GM12878 (cell line): ENCODE data around the gene ACAT2. TPM values are rescaled to one million over a fixed set of nuclear protein-coding genes. Genes with fewer than 3 reads are reported as not detected.

ENCODE experiments used
- ATAC-seq: fragments of 200-7000 bp; cut with Tn5 transposase; 3 replicates; pipeline ENCODE4 v1.9.1; 2020; ENCODE audit warnings: mild to moderate bottlenecking, moderate library complexity
- BruUV-seq: library from RNA; stranded (reverse); fragments of 400-500 nt; replicated peaks from 2 replicates; lab custom pipeline; 2021; lab: Mats Ljungman, UMichigan
- CTCF ChIA-PET: fragments of 300-600 bp; sonication (Branson Sonifier 250); formaldehyde crosslinking; extraction: SDS; loops from one replicate; lab custom pipeline; 2021; ENCODE audit warnings: inconsistent platforms; lab: Yijun Ruan, JAX
- POLR2A ChIA-PET: fragments of 350-600 bp; formaldehyde crosslinking; extraction: SDS; loops from one replicate; lab custom pipeline; 2021; ENCODE audit warnings: inconsistent platforms; lab: Charles Lee
- RAD21 ChIA-PET: fragments of 300-600 bp; sonication (Branson Sonifier 250); formaldehyde crosslinking; loops from one replicate; lab custom pipeline; 2023; ENCODE audit warnings: antibody characterized with exemption; ENCODE audit not compliant: unreplicated experiment; lab: Charles Lee
- SMC1A ChIA-PET: fragments of 300-600 bp; sonication (Branson Sonifier 250); formaldehyde crosslinking; loops from one replicate; lab custom pipeline; 2023; ENCODE audit not compliant: unreplicated experiment, uncharacterized antibody; lab: Charles Lee
- DNase-seq: peaks from one replicate; pipeline ENCODE4 v3.0.0-alpha.2; 2011; ENCODE audit warnings: low read depth, low spot score
- FAIRE-seq: peaks from 3 replicates; lab custom pipeline; 2011; peaks lifted over from hg19 to GRCh38; lab: Jason Lieb, UNC
- H2AFZ ChIP-seq: 2 replicates; pipeline ENCODE4 v1.6.0; 2011; ENCODE audit warnings: low read depth, low read length, control low read depth; ENCODE audit not compliant: control insufficient read depth
- H3K27ac ChIP-seq: 2 replicates; pipeline ENCODE4 v1.5.1; 2011; ENCODE audit warnings: control low read depth; ENCODE audit not compliant: control insufficient read depth, insufficient read depth
- H3K27me3 ChIP-seq, 2 experiments: replicated peaks in 1 of 2; 2 replicates each; pipeline versions ENCODE4 v1.6.0 to v1.6.1; 2011; ENCODE audit warnings: low read length in 1 of 2; ENCODE audit not compliant: control insufficient read depth in 2 of 2, insufficient read depth in 2 of 2
- H3K36me3 ChIP-seq, 2 experiments: 2 replicates each; pipeline ENCODE4 v1.5.1; 2011; ENCODE audit warnings: low read length in 1 of 2; ENCODE audit not compliant: control insufficient read depth in 2 of 2, insufficient read depth in 2 of 2
- H3K4me1 ChIP-seq: 2 replicates; pipeline ENCODE4 v1.6.1; 2011; ENCODE audit warnings: mild to moderate bottlenecking, low read length, moderate library complexity, mixed read lengths; ENCODE audit not compliant: control insufficient read depth, insufficient read depth
- H3K4me2 ChIP-seq: 2 replicates; pipeline ENCODE4 v1.6.0; 2011; ENCODE audit warnings: control low read depth; ENCODE audit not compliant: control insufficient read depth, insufficient read depth
- H3K4me3 ChIP-seq: fragments of 200-600 bp; sonication (generic); 2 replicates; pipeline ENCODE4 v1.5.1; 2016
- H3K79me2 ChIP-seq: 2 replicates; pipeline ENCODE4 v1.6.0; 2011; ENCODE audit warnings: low read length; ENCODE audit not compliant: control insufficient read depth, insufficient read depth
- H3K9ac ChIP-seq: 2 replicates; pipeline ENCODE4 v1.8.0; 2011; ENCODE audit warnings: low read length, control low read depth, mixed read lengths; ENCODE audit not compliant: control insufficient read depth, insufficient read depth
- H3K9me3 ChIP-seq: replicated peaks from 3 replicates; pipeline ENCODE4 v1.5.1; 2011; ENCODE audit warnings: mild to moderate bottlenecking, low read length; ENCODE audit not compliant: control insufficient read depth, insufficient read depth
- H4K20me1 ChIP-seq: 2 replicates; pipeline ENCODE4 v1.6.0; 2011; ENCODE audit not compliant: control insufficient read depth, insufficient read depth
- BHLHE40 ChIP-seq, 2 experiments: fragments of 450-650 bp in 1 of 2; IDR thresholded peaks; 2 replicates each; pipeline ENCODE4 v1.6.1; 2011 to 2017; ENCODE audit warnings: low read depth in 2 of 2, borderline replicate concordance in 1 of 2, improper control_type of control experiment in 1 of 2, low read length in 1 of 2, mild to moderate bottlenecking in 1 of 2
- IKZF1 ChIP-seq: fragments of 450-650 bp; conservative IDR thresholded peaks from 2 replicates; pipeline ENCODE4 v1.6.1; 2017; ENCODE audit warnings: antibody characterized with exemption, mild to moderate bottlenecking
- MTA2 ChIP-seq: fragments of 450-650 bp; IDR thresholded peaks from 2 replicates; pipeline ENCODE4 v1.6.1; 2016; ENCODE audit warnings: low read depth, mild to moderate bottlenecking, moderate library complexity
- PAX5 ChIP-seq: IDR thresholded peaks from 2 replicates; pipeline ENCODE4 v1.6.1; 2011; ENCODE audit warnings: low read depth, low read length, borderline replicate concordance
- ZNF384 ChIP-seq: IDR thresholded peaks from 2 replicates; pipeline ENCODE4 v1.6.1; 2012; ENCODE audit warnings: low read depth, mild to moderate bottlenecking, low read length, improper control_type of control experiment, borderline replicate concordance
- WGBS: methylation state at CpG from one replicate; pipeline ENCODE4 v1.1.6; 2016; ENCODE audit warnings: low lambda C conversion rate; ENCODE audit not compliant: insufficient replicate concordance, insufficient coverage; ENCODE audit errors: missing lambda C conversion rate; 5-methylcytosine and 5-hydroxymethylcytosine counted together
- in situ Hi-C: fragments of 300-500 bp; cut with MboI; formaldehyde crosslinking; loops from 9 replicates; pipeline ENCODE4 v1.14.3; 2018; ENCODE audit warnings: mixed read lengths
- intact Hi-C: fragments of 100-400 bp; cut with micrococcal nuclease; formaldehyde crosslinking; loops from one replicate; pipeline ENCODE4 v1.14.2; 2022; ENCODE audit not compliant: unreplicated experiment
- polyA plus RNA-seq, 11 experiments: library from polyadenylated mRNA; depleted of rRNA in 4 of 11; unstranded in 6 of 11; stranded (reverse) in 5 of 11; fragments of >200 nt; fragmentation: Nextera tagmentation in 4 of 11; fragmentation: Illumina TruSeq in 1 of 11; extraction: Ambion mirVana in 4 of 11; extraction: Trizol in 1 of 11; gene quantifications; 1 replicate in 1 of 11; 2 replicates in 10 of 11; pipeline versions ENCODE4 v1.2.1 to v1.2.3, GENCODE V29; 2011 to 2016; ENCODE audit warnings: inconsistent platforms in 2 of 11, missing spikeins in 2 of 11, low read depth in 1 of 11
- total RNA-seq, 4 experiments: library from RNA; depleted of rRNA in 3 of 4; stranded (reverse); fragments of >200 nt in 3 of 4; fragmentation: Illumina TruSeq in 1 of 4; extraction: Trizol in 1 of 4; gene quantifications; 2 replicates each; pipeline versions ENCODE4 v1.2.1 to v1.2.3, GENCODE V29; 2013 to 2021
- TF ChIP-seq, protein P1 (sequence below): fragments of 150-350 bp; IDR thresholded peaks from 2 replicates; pipeline ENCODE4 v1.6.1; 2016; ENCODE audit warnings: low read depth, low read length
- TF ChIP-seq, protein P2 (sequence below): IDR thresholded peaks from 2 replicates; pipeline ENCODE4 v1.6.1; 2012; ENCODE audit warnings: mild to moderate bottlenecking, low read depth, low read length
- TF ChIP-seq, protein P3 (sequence below): IDR thresholded peaks from 2 replicates; pipeline ENCODE4 v1.6.1; 2011; ENCODE audit warnings: low read depth, mild to moderate bottlenecking, low read length, moderate library complexity, borderline replicate concordance; ENCODE audit errors: extremely low read depth

Gene ACAT2
- total and polyA plus RNA-seq, 10 of the 15 experiments (the other 5 are each of a cell fraction or from before 2014, with no cell fraction given) = 87.9 to 257 (median 132) TPM

DNA sequence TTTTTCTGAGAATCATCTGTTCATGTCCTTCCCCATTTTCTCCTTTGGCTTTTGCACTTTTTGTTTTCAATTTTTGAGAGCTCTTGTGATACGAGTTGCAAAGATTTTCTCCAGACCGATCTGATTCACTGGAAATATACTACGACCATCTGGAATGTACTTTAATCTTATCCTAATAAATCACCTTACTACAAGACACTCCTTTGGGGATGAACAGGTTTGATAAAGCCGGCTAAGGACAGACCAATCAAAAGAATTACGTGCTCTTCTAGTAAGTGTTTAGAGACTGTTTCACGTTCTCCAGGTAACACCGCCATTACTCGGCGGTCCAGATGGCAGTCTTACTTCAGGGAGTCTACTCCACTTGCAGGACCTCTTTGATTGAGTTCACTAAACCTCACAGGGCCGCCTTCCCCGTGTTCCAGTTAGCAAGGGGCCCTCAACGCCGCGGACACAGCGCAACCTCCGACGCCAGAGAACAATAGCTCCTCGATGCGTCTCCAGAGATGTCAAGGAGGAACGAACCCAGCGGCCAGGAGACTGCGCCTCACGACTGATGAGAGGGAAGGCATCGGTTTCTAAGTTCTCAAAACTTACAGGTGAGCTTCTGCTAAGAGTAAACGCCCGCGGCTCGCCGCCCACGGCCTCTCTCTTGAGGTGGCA is 35.5 kb upstream of the ACAT2 start (continued):
- TF ChIP-seq, protein P1, sequence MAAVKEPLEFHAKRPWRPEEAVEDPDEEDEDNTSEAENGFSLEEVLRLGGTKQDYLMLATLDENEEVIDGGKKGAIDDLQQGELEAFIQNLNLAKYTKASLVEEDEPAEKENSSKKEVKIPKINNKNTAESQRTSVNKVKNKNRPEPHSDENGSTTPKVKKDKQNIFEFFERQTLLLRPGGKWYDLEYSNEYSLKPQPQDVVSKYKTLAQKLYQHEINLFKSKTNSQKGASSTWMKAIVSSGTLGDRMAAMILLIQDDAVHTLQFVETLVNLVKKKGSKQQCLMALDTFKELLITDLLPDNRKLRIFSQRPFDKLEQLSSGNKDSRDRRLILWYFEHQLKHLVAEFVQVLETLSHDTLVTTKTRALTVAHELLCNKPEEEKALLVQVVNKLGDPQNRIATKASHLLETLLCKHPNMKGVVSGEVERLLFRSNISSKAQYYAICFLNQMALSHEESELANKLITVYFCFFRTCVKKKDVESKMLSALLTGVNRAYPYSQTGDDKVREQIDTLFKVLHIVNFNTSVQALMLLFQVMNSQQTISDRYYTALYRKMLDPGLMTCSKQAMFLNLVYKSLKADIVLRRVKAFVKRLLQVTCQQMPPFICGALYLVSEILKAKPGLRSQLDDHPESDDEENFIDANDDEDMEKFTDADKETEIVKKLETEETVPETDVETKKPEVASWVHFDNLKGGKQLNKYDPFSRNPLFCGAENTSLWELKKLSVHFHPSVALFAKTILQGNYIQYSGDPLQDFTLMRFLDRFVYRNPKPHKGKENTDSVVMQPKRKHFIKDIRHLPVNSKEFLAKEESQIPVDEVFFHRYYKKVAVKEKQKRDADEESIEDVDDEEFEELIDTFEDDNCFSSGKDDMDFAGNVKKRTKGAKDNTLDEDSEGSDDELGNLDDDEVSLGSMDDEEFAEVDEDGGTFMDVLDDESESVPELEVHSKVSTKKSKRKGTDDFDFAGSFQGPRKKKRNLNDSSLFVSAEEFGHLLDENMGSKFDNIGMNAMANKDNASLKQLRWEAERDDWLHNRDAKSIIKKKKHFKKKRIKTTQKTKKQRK = no peak
- no peak for TF ChIP-seq MTA2
- TF ChIP-seq PAX5 = no peak
- TF ChIP-seq BHLHE40 (IDR thresholded peaks at IDR 0.05; ENCODE audit: borderline replicate concordance in 1 of 2, low read depth in 2 of 2, low read length in 1 of 2) = no peak

DNA sequence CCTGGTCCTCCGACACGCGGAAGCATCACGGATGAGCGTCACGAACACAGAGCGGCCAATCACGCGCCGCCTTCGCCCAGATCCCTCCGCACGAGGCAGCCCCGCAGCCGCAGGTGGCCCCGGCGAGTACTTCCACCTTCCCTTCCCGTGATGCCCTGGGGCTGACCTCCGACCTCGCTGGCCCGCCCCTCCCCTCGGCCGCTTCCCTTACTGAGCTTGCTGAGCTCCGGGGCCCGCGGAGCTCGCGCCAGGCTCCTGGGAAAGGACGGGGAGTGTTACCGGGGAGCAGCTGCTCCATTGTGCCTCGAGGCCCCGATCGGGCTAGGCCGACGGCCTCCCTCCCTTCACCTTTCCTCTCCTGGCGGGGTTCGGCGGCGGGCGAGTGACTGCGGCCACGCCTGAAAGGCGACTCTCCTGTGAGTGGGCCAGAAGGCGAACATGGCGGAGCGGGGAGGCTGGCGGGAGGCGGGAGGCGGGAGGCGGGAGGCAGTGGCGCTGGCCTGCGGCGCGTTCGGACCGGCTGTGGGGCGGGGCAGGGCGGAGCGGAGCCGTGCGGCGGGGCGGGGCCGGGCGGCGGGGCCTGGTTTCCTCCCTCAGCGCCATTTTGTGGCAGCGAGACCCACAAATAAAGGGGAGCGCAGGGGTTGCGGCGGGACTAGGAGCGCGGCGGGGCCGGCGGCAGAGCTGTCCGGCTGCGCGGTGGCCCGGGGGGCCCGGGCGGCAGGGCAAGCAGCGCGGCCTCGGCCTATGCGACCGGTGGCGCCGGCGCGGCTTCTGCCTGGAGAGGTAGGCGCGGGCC is 34.7 kb upstream of the ACAT2 start, which contains the start of gene WTAP:
Gene WTAP (plus strand): TSS at position 589 of the 799 bp plus-strand sequence. CDS start 8,760 bp downstream, outside the sequence.
- peak within 1 kb of the TSS; percentile 97 for H3K27ac ChIP-seq
- ChIA-PET SMC1A (interaction anchor here (0.9 to 11.1 kb wide), 6 partner anchors 11 to 255 kb away, joined by 3 to 108 read pairs (median 12); partner anchors contain the start of genes ACAT2, MRPL18, SOD2 and TCP1), POLR2A (interaction anchor here (0.6 to 6.8 kb wide), 18 partner anchors 8 to 1459 kb away, joined by 3 to 85 read pairs (median 4); partner anchors contain the start of genes ACAT2, MRPL18, SOD2 and TCP1), CTCF (interaction anchor here (0.6 to 5.4 kb wide), 10 partner anchors 7 to 255 kb away, joined by 3 to 27 read pairs (median 4); partner anchors contain the start of genes ACAT2, SOD2 and TCP1), RAD21 (interaction anchor here (0.8 to 5.1 kb wide), 7 partner anchors 32 to 621 kb away, joined by 3 to 52 read pairs (median 6); partner anchors contain the start of genes ACAT2, MRPL18 and TCP1)
- H3K36me3 ChIP-seq = no peaks in the 10 kb centered on the region
- H3K9me3 ChIP-seq = no peaks in the 10 kb centered on the region; the same call in 2 of the 3 replicates
- in situ Hi-C loops (no loop called here), intact Hi-C loops (loop anchor here (1.0 to 5.0 kb wide), 3 partner anchors 34 to 205 kb away; partner anchors contain the start of genes SOD2 and TCP1)
- peak within 1 kb of the TSS; percentile 66 for H3K4me2 ChIP-seq
- peak within 1 kb of the TSS; percentile 87 for H2AFZ ChIP-seq
- peaks cover 89% of the 10 kb centered on the region for H3K79me2 ChIP-seq
- 1% methylated on average over 64 of the region's 93 CpGs for WGBS
- no peaks in the 10 kb centered on the region for H4K20me1 ChIP-seq
- H3K4me1 ChIP-seq = no peaks in the 10 kb centered on the region
- FAIRE-seq (peak; percentile 90), ATAC-seq (peak; percentile 86), DNase-seq (peak; percentile 89)
- no peaks in the 10 kb centered on the region for H3K27me3 ChIP-seq
- H3K4me3 ChIP-seq = peak within 1 kb of the TSS; percentile 91
- peak within 1 kb of the TSS; percentile 94 for H3K9ac ChIP-seq
- no TSS peak for BruUV-seq
- TF ChIP-seq ZNF384 (no peak), IKZF1 (peak; percentile 89)
- TF ChIP-seq, protein P2, sequence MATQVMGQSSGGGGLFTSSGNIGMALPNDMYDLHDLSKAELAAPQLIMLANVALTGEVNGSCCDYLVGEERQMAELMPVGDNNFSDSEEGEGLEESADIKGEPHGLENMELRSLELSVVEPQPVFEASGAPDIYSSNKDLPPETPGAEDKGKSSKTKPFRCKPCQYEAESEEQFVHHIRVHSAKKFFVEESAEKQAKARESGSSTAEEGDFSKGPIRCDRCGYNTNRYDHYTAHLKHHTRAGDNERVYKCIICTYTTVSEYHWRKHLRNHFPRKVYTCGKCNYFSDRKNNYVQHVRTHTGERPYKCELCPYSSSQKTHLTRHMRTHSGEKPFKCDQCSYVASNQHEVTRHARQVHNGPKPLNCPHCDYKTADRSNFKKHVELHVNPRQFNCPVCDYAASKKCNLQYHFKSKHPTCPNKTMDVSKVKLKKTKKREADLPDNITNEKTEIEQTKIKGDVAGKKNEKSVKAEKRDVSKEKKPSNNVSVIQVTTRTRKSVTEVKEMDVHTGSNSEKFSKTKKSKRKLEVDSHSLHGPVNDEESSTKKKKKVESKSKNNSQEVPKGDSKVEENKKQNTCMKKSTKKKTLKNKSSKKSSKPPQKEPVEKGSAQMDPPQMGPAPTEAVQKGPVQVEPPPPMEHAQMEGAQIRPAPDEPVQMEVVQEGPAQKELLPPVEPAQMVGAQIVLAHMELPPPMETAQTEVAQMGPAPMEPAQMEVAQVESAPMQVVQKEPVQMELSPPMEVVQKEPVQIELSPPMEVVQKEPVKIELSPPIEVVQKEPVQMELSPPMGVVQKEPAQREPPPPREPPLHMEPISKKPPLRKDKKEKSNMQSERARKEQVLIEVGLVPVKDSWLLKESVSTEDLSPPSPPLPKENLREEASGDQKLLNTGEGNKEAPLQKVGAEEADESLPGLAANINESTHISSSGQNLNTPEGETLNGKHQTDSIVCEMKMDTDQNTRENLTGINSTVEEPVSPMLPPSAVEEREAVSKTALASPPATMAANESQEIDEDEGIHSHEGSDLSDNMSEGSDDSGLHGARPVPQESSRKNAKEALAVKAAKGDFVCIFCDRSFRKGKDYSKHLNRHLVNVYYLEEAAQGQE = no peak
- TF ChIP-seq, protein P3, sequence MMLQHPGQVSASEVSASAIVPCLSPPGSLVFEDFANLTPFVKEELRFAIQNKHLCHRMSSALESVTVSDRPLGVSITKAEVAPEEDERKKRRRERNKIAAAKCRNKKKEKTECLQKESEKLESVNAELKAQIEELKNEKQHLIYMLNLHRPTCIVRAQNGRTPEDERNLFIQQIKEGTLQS = no peak
